B cell (primary cell): ENCODE data around the gene MGAT5. TPM values are rescaled to one million over a fixed set of nuclear protein-coding genes. Genes with fewer than 3 reads are reported as not detected.

Source experiments
- ATAC-seq: fragments of 200-7000 bp; cut with Tn5 transposase; one replicate; pipeline ENCODE4 v1.10.0; 2021; ENCODE audit warnings: low read depth, mild to moderate bottlenecking, moderate number of reproducible peaks, moderate library complexity
- CTCF ChIA-PET: fragments of 350-600 bp; sonication (Branson Sonifier 250); formaldehyde crosslinking; loops from one replicate; lab custom pipeline; 2021; ENCODE audit warnings: antibody characterized with exemption, inconsistent platforms; lab: Charles Lee
- POLR2A ChIA-PET: fragments of 350-600 bp; sonication (Branson Sonifier 250); formaldehyde crosslinking; loops from one replicate; lab custom pipeline; 2021; ENCODE audit warnings: antibody characterized with exemption; lab: Charles Lee
- DNase-seq: peaks from one replicate; pipeline ENCODE4 v3.0.0; 2013
- H2AFZ ChIP-seq: 2 replicates; pipeline ENCODE4 v1.6.1; 2012; ENCODE audit warnings: mild to moderate bottlenecking, low read depth, low read length; ENCODE audit not compliant: insufficient read depth, poor library complexity, severe bottlenecking
- H3K27ac ChIP-seq, 2 donors: 1 replicate in 1 of 2; 2 replicates in 1 of 2; pipeline ENCODE4 v1.5.1; 2012 to 2013; ENCODE audit warnings: low read length in 2 of 2, mild to moderate bottlenecking in 2 of 2, moderate library complexity in 1 of 2
- H3K27me3 ChIP-seq, 4 experiments: fragments of 200-600 bp in 1 of 4; sonication (generic) in 1 of 4; replicated peaks in 1 of 4; 1 replicate in 2 of 4; 2 replicates in 2 of 4; pipeline versions ENCODE4 v1.6.1 to v1.7.0; 2013 to 2016; ENCODE audit warnings: low read length in 3 of 4, mild to moderate bottlenecking in 2 of 4, mixed read lengths in 1 of 4, moderate library complexity in 1 of 4; ENCODE audit not compliant: insufficient read depth in 4 of 4, control insufficient read depth in 3 of 4; ENCODE audit errors: control extremely low read depth in 1 of 4
- H3K36me3 ChIP-seq, 2 experiments: replicated peaks in 1 of 2; 1 replicate in 1 of 2; 2 replicates in 1 of 2; pipeline versions ENCODE4 v1.6.1 to v1.7.1; 2013; ENCODE audit warnings: low read length in 1 of 2; ENCODE audit not compliant: insufficient read depth in 2 of 2, control insufficient read depth in 1 of 2; ENCODE audit errors: control extremely low read depth in 1 of 2, extremely low read depth in 1 of 2
- H3K4me1 ChIP-seq, 2 donors: fragments of 200-600 bp in 1 of 2; sonication (generic) in 1 of 2; 1 replicate in 1 of 2; 2 replicates in 1 of 2; pipeline versions ENCODE4 v1.5.1 to v1.6.1; 2013 to 2017; ENCODE audit warnings: low read length in 2 of 2; ENCODE audit not compliant: control insufficient read depth in 2 of 2, insufficient read depth in 2 of 2
- H3K4me2 ChIP-seq: replicated peaks from 2 replicates; pipeline ENCODE3; 2012; ENCODE audit warnings: mild to moderate bottlenecking, low read depth, low read length; ENCODE audit not compliant: poor library complexity, severe bottlenecking
- H3K4me3 ChIP-seq, 5 experiments: fragments of 200-600 bp in 1 of 5; sonication (generic) in 1 of 5; 1 replicate in 3 of 5; 2 replicates in 2 of 5; pipeline versions ENCODE4 v1.5.1 to v1.7.0; 2011 to 2016; ENCODE audit warnings: low read length in 4 of 5, mild to moderate bottlenecking in 4 of 5, low read depth in 2 of 5, control low read depth in 1 of 5, moderate library complexity in 1 of 5; ENCODE audit not compliant: insufficient read depth in 1 of 5; ENCODE audit errors: control extremely low read depth in 1 of 5, extremely low read depth in 1 of 5
- H3K79me2 ChIP-seq: fragments of 200-600 bp; sonication (generic); one replicate; pipeline ENCODE4 v1.6.0; 2016; ENCODE audit warnings: low read length; ENCODE audit not compliant: control insufficient read depth, insufficient read depth
- H3K9ac ChIP-seq: fragments of 200-600 bp; sonication (generic); 2 replicates; pipeline ENCODE4 v1.6.1; 2017; ENCODE audit warnings: mild to moderate bottlenecking, low read length, moderate library complexity
- H3K9me3 ChIP-seq, 3 donors: one replicate each; pipeline versions ENCODE4 v1.6.1 to v1.7.1; 2013; ENCODE audit warnings: low read length in 2 of 3; ENCODE audit not compliant: control insufficient read depth in 2 of 3, insufficient read depth in 1 of 3; ENCODE audit errors: control extremely low read depth in 1 of 3
- H4K20me1 ChIP-seq: 2 replicates; pipeline ENCODE4 v1.6.0; 2012; ENCODE audit warnings: mild to moderate bottlenecking, low read length; ENCODE audit not compliant: insufficient read depth, control insufficient read depth, poor library complexity, severe bottlenecking
- H3K27ac Mint-ChIP-seq: one replicate; pipeline ENCODE4 v1.8.0; 2021; ENCODE audit warnings: mixed read lengths
- H3K27me3 Mint-ChIP-seq: one replicate; pipeline ENCODE4 v1.8.0; 2021; ENCODE audit warnings: mixed read lengths
- H3K4me1 Mint-ChIP-seq: one replicate; pipeline ENCODE4 v1.8.0; 2021; ENCODE audit warnings: mixed read lengths
- H3K4me3 Mint-ChIP-seq: one replicate; pipeline ENCODE4 v1.8.0; 2021; ENCODE audit warnings: mixed read lengths
- H3K9me3 Mint-ChIP-seq: one replicate; pipeline ENCODE4 v1.8.0; 2022; ENCODE audit warnings: mixed read lengths; ENCODE audit not compliant: insufficient read depth
- CTCF ChIP-seq: fragments of 200-600 bp; IDR thresholded peaks from one replicate; pipeline ENCODE4 v1.8.0; 2022; ENCODE audit warnings: antibody characterized with exemption, mild to moderate bottlenecking
- EZH2 ChIP-seq: IDR thresholded peaks from 2 replicates; pipeline ENCODE4 v1.6.1; 2012; ENCODE audit warnings: borderline replicate concordance, low read depth, mild to moderate bottlenecking, moderate library complexity, low read length; ENCODE audit not compliant: insufficient read depth, poor library complexity, severe bottlenecking
- WGBS: methylation state at CpG from one replicate; pipeline ENCODE4 v1.1.5; 2013; ENCODE audit warnings: missing lambda C conversion rate; ENCODE audit not compliant: insufficient coverage; 5-methylcytosine and 5-hydroxymethylcytosine counted together
- intact Hi-C: fragments of 100-400 bp; cut with micrococcal nuclease; formaldehyde crosslinking; loops from one replicate; pipeline ENCODE4 v1.10.0; 2022
- polyA plus RNA-seq: library from polyadenylated mRNA; depleted of rRNA; stranded (reverse); fragments of >200 nt; gene quantifications from 2 replicates; pipeline ENCODE4 v1.2.3, GENCODE V29; 2012
- total RNA-seq, 2 donors: library from RNA; stranded (reverse); fragments of 120-200 nt in 1 of 2; gene quantifications; 1 replicate in 1 of 2; 2 replicates in 1 of 2; pipeline versions ENCODE4 v1.2.3 to v1.2.4, GENCODE V29; 2013 to 2022

MGAT5 gene
- total and polyA plus RNA-seq, 2 donors (not counting 1 experiment from before 2014, with no cell fraction given): 27.2 to 184 TPM

GRCh38 chr2:134336352-134336751 is 82.5 kb downstream of the MGAT5 start:
- ChIA-PET POLR2A (no interaction called here), CTCF (interaction anchor here (0.9 to 2.8 kb wide), 9 partner anchors 13 to 451 kb away, joined by 3 to 10 read pairs (median 5); no protein-coding TSS in a partner anchor)
- Mint-ChIP-seq H3K27me3 (no peaks in the 10 kb centered on the region), H3K9me3 (peaks cover 4% of the 10 kb centered on the region), H3K27ac (peak overlapping the region; percentile 64), H3K4me1 (peaks cover 65% of the 10 kb centered on the region), H3K4me3 (no peak overlapping the region)
- Histone ChIP-seq H3K4me1 (peaks cover 9 to 24% of the 10 kb centered on the region in 2 donors), H4K20me1 (peaks cover 2% of the 10 kb centered on the region), H3K4me2 (no peak overlapping the region), H3K9ac (no peak overlapping the region), H3K4me3 (no peak overlapping the region), H3K27ac (peak overlapping the region in 1 of 2 donors; percentile 42), H2AFZ (no peak overlapping the region), H3K36me3 (peaks cover 13 to 51% of the 10 kb centered on the region in 2 experiments), H3K9me3 (peaks cover 0 to 6% (median 1%) of the 10 kb centered on the region in 3 donors), H3K79me2 (peaks cover 47% of the 10 kb centered on the region), H3K27me3 (no peaks in the 10 kb centered on the region)
- TF ChIP-seq EZH2 (no peak), CTCF (no peak)
- intact Hi-C loops: loop anchor here (1.0 to 5.0 kb wide), 3 partner anchors 8 to 74 kb away; no protein-coding TSS in a partner anchor
- WGBS: 64% methylated on average over 3 of the region's 4 CpGs
- DNase-seq (no peak), ATAC-seq (no peak)

- Histone ChIP-seq H3K36me3 (peaks cover 11 to 55% of the 10 kb centered on the region in 2 experiments), H3K4me2 (no peak overlapping the region), H3K4me3 (no peak overlapping the region), H3K27me3 (no peaks in the 10 kb centered on the region), H3K4me1 (peaks cover 11 to 26% of the 10 kb centered on the region in 2 donors), H3K9me3 (peaks cover 0 to 3% (median 0%) of the 10 kb centered on the region in 3 donors), H2AFZ (no peak overlapping the region), H3K9ac (no peak overlapping the region), H3K79me2 (peaks cover 44% of the 10 kb centered on the region), H4K20me1 (no peaks in the 10 kb centered on the region), H3K27ac (peak overlapping the region in 1 of 2 donors; percentile 42)
- DNase-seq: no peak
- intact Hi-C loops: loop anchor here (1.0 to 5.0 kb wide), 3 partner anchors 9 to 75 kb away; no protein-coding TSS in a partner anchor
- Mint-ChIP-seq H3K4me3 (no peak overlapping the region), H3K27me3 (no peaks in the 10 kb centered on the region), H3K27ac (peak overlapping the region; percentile 64), H3K9me3 (no peaks in the 10 kb centered on the region), H3K4me1 (peaks cover 66% of the 10 kb centered on the region)
- no peak for ATAC-seq
- no peak for TF ChIP-seq CTCF
- ChIA-PET POLR2A (no interaction called here), CTCF (interaction anchor here (0.9 to 2.8 kb wide), 10 partner anchors 12 to 451 kb away, joined by 3 to 11 read pairs (median 6); no protein-coding TSS in a partner anchor)
- WGBS: 100% methylated on average over 2 of the region's 3 CpGs
Measured at GRCh38 chr2:134336921-134337320, 83.0 kb downstream of the MGAT5 start.
